ENCODE results near the gene SLC5A12.

The SLC5A12 gene, protein sequence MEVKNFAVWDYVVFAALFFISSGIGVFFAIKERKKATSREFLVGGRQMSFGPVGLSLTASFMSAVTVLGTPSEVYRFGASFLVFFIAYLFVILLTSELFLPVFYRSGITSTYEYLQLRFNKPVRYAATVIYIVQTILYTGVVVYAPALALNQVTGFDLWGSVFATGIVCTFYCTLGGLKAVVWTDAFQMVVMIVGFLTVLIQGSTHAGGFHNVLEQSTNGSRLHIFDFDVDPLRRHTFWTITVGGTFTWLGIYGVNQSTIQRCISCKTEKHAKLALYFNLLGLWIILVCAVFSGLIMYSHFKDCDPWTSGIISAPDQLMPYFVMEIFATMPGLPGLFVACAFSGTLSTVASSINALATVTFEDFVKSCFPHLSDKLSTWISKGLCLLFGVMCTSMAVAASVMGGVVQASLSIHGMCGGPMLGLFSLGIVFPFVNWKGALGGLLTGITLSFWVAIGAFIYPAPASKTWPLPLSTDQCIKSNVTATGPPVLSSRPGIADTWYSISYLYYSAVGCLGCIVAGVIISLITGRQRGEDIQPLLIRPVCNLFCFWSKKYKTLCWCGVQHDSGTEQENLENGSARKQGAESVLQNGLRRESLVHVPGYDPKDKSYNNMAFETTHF

DNA sequence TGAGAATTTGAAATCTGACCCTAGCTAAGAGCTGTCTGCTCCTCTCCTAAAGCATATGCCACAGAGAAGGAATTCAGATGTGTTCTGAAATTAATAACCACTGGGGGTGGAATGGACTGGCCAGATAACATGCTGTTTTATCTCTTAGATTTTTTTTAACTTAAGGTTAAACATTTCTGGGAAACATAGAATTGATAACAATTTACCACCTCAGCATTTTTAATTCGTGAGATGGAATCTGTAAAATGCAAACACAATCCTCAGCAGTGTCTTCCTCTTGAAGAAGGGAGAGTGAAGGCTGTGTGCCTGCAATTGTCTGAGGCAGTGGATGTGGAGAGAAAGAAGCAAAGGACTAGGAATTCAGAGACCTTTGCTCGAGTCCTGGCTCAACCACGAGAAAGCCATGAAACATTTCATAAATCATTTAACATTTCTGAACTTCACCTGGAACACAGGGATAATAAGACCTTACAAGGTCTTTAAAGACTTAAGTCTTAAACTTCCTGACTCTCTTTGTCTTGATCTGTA is at the start of gene SLC5A12:
Gene SLC5A12, minus strand, starts transcription at position 113 of the 528 bp plus-strand sequence. CDS start 346 bp downstream, outside the sequence.
- no peak for DNase-seq

DNA sequence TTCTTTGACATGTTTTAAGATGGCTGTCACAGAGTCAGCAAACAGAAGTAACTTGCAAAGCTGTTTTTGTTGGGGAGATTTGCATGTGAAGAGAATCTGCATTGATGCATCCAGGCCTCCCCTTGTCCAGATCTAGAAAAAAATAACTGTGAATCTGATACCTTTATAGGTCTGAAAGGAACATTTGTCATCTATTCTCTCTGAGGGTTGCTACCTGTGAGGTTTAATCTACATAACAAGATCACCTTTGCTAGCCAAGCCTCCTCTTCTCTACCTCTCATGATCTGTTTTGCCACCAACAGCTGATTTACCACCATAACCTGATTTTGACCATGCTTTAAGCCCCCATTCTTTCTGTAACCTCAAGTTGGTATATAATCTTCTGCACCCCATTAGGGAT is 47.2 kb upstream of the SLC5A12 start:
- DNase-seq = no peak

DNA sequence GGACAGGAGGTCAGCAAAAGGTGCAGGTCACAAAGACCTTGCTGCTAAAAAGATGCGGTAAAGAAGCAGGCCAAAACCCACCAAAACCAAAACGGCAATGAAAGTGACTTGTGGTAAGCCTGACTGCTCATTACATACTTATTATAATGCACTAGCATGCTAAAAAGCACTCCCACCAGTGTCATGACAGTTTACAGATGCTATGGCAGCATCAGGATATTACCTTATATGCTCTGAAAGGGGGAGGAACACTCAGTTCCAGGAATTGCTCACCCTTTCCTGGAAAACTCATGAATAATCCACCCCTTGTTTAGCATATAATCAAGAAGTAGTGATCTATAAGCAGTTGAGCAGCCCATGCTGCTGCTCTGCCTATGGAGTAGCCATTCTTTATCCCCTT is 45.2 kb upstream of the SLC5A12 start:
- no peak for DNase-seq

DNA sequence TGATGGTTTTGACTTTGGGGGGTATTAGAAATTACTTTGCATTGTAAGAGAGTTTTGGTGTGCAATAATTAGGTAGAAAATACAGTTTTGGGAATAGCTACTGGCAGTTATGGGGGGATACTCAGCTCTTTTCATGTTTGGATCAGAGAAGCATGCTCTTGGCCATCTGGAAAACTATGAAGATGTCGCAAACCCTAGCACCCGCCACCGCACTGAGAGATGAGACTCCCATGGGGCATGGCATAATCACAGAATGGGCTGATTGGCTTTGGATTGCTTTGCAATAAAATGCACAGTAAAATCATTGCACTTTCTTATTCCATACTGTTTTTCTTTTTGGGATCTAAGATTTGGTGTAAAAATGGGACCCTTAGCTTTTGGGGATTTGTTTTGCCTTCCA is 43.5 kb upstream of the SLC5A12 start:
- DNase-seq = no peak

DNA sequence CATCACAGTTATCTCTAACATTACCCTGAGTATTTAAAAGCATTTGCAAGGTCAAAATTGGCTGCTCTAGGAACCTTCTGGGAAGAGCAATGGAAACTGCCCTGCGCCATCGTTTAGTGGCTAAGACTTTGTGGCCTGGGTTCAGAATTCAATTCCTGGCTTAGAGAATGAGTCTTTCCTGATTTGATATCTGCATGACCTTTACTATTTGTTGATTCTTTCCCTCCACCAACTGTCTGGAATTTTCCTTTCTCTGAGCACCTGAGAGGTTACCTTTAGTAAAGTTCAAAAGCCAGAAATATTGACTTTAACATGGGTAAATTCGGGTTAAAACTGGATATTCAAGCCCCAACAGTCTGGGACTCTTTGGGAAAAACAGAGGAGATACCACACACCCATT is 43.0 kb upstream of the SLC5A12 start:
- no peak for DNase-seq

DNA sequence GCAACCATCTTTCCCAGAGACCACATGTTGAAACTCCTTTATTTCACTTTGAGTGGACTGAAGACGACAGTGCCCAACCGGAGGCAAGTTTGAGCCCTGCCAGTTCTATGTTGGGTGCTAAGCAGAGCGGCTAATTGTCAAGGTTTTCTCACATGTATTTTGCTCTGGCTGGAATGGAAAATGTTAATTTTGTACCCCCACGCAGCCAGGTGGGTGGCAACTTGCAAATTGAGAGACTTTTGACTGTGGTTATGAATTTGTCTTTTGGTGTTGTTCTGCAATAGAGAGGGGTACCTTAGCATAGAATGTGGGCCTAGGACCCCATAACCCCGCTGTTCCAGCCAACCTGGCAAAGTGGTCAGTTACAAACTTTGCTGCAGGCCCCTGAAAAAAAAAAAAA is 42.5 kb upstream of the SLC5A12 start:
- no peak for DNase-seq

DNA sequence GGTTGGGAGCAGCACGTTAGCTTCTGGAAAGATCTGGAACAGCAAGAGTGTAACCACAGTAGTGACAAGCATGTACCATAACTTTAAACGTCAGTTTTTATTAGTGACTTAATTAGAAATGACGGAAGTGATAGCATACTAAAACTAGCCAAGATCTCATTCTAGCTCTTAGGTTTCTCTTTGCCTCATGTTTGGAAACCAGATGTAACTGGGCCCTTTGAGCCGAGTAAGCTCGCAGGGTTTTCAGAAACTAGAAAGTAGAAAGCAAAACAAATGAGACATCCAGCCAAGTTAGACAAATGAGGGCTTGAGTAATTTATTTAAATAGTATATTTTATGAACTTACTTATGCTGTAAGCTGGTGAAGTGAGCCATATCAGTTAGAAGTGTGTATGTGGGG is 40.2 kb upstream of the SLC5A12 start:
- DNase-seq = no peak

DNA sequence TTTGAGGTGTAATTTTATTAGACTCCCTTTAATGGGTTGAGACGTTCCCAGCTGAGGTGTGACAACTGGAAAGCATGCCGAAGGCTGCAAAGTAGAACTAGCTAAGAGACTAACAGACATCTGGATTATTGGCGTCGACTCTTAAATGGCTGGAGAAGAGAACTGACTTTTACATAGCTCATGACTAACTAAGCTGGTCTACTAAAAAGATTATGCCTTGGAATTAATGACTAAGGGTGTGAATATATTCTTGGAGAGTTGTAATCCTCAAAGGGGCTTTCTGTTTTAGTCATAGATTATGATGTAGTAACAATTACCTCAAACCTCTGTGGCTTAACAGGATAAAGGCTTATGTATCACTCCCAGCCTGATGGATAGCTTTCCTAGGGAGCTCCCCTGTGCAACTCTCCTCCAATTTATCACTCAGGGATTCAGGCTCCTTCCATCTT is 39.5 kb upstream of the SLC5A12 start:
- no peak for DNase-seq

DNA sequence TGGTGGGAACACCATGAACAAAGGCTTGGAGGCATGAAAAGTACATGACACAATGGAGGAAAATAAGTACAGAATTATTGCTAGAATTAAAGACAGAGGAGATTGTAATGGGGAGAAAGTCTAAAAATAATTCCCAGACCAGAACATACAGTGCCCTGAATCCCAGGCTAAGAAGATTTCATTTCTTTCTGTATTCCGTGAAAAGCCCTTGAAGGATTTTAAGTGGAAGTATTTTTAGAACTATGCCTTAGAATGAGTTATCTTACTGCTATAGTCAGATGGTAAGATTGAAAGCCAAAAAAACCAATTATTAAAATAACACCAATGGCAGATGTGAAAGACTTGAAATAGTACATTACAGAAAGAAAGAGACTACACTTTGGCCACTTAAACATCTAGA is 36.1 kb upstream of the SLC5A12 start:
- no peak for DNase-seq

DNA sequence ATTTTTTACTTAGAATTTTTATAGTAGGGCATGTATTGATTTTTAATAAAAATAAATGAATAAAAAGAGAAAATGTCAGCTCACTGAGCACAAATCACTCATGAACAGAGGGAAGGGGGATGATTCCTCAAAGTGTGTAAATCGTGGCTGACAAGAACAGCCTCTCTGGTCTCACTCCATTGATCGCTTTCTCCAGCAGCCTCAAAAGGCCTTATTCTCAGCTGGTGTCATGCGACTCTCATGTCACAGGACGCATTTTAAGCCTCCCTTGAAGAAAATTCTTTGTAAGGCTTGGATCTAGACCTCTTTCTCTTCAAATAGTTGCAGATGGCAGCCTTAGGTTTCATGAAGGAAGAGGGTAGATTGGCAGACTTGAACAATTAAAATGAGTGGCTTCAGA is 33.9 kb upstream of the SLC5A12 start:
- no peak for DNase-seq

DNA sequence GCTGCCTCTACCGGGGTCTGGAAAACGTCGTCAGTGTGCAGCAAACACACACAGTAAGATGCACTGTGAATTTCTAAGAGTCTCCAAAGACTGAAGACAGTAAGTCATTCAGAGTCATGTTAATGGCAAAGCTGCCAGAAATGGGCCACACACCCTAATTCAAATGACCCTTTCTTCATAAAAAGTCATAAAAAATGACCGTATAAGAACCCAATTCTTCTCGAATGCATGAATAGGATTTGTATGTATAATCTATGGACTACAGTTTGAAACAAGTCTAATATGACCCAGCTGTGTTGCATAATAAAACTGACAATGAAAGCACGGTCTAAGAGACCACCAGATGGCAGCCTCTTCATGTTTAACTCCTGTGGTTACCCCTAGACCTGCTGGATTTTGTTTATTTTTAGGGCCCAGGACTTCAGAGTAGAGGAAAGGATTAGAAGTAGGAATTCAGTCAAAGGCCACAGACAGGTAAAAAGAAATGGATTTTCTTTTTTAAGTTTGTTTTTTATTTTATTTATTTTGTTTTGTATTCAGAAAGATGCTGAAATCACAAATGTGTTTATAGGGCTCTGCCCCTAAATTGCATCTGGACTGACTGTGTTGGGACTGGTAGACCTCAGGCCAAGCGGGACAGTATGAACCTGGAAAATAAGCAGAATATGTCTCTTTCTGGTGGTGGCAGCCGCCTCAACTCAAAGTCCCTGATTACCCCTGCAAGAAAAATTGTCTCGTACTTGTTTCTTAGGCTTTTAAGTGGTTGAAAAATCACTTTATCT is 32.1 kb upstream of the SLC5A12 start:
- DNase-seq = peak; percentile 53

DNA sequence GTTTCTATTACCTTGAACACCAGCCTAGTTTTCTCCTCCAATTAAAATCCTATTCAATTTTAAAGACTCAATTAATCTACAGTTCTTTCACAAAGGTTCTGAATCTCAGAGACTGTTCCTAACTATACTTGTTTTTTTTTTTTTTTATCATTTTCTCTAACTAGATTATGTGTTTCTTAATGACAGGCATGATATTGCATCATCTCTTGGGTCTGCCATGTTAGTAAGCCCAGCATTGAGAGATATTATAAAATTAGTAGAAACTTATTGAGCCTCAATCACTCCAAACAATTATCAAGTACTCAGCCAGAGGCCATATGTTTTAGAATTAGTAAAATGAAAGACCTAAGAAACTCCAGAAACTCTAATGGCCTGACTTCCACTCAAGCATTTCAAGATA is 28.1 kb upstream of the SLC5A12 start:
- DNase-seq = no peak

DNA sequence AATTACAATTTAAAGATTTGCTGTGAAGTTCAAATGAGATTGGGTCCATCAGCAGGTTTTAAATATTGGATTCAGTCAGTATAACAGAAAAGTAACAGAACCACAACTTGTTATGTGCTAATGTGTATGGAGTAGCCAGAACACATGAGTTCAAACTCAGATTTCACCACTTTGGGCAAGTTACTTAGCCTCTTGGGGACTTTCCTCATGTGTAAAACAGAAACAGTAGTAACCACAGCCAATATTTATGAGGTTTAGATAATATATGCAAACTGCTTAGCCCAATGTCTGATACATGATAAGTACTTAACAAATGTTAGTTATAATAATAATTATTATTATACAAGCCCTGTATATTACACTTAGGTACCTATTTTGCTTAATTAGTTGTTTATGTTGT is 21.8 kb upstream of the SLC5A12 start:
- DNase-seq = no peak

DNA sequence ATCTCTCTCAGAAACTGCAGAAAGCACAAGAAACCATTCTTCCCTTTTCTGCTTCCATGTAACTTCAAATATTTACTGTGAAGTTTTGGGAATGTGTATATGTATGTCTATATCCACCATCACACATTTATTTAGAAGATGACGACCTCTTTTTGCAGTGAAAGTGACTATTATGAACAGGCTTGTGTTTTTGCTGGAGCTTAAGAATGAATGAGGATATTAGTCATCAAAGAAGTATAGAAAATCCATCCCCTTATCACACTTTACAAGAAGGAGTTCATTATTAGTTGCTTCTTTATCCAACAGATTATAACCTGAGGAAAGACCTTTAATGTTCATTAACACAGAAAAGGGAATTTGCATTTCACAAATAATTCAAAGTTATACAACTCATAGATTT is 21.1 kb upstream of the SLC5A12 start:
- DNase-seq = no peak

DNA sequence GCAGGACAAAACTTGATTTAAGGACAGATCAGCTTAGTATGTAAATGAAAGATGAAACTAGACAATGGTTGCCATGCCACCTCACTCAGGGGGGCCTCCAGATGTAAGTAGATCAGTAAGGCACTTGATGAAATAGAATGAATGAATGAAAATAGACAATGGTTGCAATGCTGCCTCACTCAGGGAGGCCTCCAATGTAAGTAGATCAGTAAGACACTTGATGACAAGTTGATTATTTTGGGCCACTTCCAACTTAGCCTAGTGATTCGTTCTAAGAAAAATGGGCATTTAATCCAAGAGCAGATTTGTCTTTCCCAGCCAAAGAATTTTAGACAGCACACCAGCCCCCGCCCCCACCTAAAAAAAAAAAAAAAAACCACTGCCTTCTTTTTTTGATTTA is 19.2 kb upstream of the SLC5A12 start:
- no peak for DNase-seq

DNA sequence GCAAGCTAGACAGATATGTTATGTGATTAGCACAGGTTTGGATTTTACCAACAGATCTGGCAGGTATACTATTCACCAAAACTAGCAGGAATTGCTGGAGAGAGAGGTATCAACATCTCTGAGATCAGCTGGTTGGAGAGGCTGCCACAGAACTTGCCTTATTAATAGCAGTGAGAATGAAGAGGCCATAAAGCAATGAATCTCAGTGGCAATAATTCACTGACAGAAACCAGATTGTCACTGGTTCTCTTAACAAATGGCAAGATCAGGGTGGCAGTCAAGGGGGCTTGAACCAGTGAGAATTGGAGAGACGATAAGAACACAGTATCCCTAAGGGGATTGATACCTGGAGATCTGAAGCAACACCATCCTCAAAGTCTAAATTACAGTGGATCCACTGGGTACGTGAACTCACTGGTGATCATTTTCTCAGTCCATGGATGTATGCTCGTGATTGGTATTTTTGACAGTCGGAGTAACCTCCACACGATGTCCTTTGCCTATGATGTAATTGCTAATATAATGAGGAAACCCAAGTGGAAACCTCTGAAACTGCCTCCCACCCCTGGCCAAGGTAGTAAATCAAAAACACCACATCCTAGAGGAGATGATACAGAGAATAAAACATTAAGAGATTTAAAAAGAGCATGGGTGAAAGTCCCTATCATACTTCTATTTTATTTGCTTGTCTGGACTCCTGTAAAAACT is 17.7 kb upstream of the SLC5A12 start:
- no peak for DNase-seq

DNA sequence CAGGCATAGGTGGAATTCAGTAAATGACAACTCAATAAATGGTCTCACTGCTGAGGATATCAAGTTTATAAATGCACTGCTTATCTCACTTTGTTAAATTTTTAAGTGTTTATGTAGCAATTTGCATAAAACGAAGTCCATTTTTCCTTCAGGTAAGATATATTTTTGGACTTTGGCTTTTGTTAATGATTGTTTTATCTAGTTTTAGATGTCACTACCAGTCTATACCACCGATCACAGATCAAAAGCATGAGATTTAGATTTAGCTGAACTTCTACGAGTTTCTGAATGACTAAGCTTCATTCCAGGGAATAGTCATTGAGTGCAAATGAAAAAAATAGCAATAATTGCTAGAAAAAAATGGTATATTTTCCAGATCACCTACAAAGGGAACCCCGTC is 12.8 kb upstream of the SLC5A12 start:
- DNase-seq = no peak

DNA sequence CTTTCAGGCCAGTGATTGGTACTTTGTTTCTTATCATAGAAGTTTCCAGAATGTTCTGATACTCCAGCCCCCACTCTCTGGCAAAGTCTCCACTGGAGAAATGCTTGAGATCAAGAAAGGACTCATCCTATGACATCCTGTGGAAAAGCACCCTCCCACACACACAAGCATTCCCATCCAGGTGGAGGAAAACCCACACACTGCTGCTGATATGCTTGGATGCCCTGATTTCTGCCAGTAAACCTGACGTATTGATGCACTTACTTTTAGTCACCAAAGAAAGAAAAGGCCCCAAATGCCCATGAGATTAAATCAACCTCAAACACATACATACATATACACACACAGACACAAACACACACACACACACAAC is 9.2 kb upstream of the SLC5A12 start:
- DNase-seq = no peak

DNA sequence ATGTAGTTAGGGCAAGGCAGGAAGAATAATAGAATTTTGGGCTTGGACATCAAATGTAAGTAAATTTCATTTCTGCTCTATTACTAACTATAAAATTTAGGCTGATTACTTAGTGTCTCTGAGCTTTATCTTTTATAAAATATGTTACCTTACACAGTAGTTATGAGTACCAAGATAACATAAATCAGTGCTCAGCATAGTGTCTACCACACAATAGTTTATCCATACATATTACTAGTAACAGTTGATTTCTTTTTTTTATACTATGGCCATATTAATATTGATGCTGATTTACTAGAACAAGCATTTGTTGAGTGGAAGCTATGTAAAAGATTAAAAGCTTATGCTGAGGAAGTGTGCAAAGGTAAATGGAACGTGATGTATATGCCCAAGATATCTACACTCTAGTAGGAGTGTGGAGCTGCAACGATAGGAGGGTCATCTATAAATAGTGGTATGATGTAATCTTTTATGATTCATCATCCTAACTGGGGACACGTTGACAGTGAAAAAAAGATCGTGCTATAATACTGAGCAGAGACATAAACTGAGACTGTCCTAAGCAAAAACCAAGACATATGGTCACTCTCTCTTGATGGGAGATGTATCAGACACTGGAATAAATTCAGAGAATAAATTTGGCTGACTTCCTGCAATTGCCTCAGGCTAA is 8.7 kb upstream of the SLC5A12 start:
- no peak for DNase-seq

DNA sequence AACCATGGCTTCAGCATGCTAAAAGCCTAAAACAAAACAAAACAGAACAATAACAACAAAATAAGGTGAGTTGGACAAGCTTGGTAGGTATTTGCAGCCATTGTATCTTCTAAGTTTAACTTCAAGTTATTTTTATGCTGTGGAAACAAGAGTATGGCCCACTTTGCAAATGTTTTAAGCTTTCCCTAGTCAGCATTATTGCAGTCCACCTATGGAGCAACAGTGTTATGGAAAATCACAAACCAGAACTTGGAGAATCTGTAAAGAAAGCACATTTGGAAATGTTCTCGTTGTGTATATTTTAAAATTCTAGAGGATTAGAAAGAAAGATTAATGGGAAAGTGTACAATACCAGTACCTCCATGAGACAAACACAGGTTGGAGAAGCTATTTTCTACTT is 7.4 kb upstream of the SLC5A12 start:
- no peak for DNase-seq

DNA sequence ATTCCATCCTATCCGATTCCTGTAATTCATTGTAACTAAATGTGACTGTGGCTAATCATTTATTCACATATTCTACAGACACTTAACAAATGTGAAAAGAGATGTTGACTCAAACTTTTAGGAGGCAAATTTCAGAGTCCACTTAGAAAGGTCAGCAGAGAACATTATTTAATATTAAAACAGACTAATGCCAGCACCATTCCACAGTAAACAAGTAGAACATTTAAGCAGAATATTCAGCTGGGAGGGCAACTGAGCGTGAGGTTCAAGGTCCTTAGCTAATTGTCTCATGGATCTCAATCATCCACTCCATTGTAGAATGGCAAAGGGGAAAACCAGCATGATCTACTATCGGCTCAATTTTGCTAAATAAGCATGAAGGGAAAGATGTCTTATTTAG is 5.1 kb upstream of the SLC5A12 start:
- DNase-seq = no peak

DNA sequence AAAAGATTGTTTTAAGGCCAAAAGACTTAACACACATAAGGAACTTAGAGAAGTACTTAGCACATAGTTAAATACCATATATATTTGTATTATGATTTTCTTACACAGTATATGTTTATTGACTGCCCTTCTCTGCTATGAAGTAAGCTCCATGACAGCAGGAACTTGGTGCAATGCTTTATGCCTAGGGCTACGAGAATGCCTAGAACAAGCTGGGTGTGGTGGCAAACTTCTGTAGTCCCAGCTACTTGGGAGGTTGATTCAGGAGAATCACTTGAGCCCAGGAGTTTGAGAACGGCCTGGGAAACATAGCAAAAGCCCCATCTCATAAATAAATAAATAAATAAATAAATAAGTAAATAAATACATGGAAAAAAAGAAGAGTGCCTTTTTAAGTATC is 1.9 kb downstream of the SLC5A12 start:
- DNase-seq = no peak
